HG02759 (cell line): ENCODE results near the gene GAS2L1.

Source experiments
- ATAC-seq: cut with Tn5 transposase; IDR thresholded peaks from one replicate; pipeline ENCODE4 v1.9.1; 2021; ENCODE audit warnings: mild to moderate bottlenecking, moderate library complexity; ENCODE audit not compliant: unreplicated experiment

The GAS2L1 gene

GRCh38 chr22:29325785-29326315, 19.4 kb downstream of the GAS2L1 start:
- no peak for ATAC-seq

GRCh38 chr22:29326481-29326880, 20.0 kb downstream of the GAS2L1 start:
- no peak for ATAC-seq

GRCh38 chr22:29327089-29327764, 20.8 kb downstream of the GAS2L1 start:
- no peak for ATAC-seq

GRCh38 chr22:29328055-29328454, 21.6 kb downstream of the GAS2L1 start:
- no peak for ATAC-seq

GRCh38 chr22:29328566-29329500, 22.4 kb downstream of the GAS2L1 start:
- ATAC-seq: no peak

GRCh38 chr22:29329581-29329980, 23.1 kb downstream of the GAS2L1 start:
- ATAC-seq: no peak

- no peak for ATAC-seq
These were observed 23.8 kb downstream of the GAS2L1 start for GRCh38 chr22:29330291-29330690.

- no peak for ATAC-seq
These were observed 24.3 kb downstream of the GAS2L1 start for GRCh38 chr22:29330753-29331152.

GRCh38 chr22:29331213-29331612, 24.8 kb downstream of the GAS2L1 start:
- no peak for ATAC-seq

GRCh38 chr22:29331658-29332300, 25.3 kb downstream of the GAS2L1 start:
- ATAC-seq: no peak

- ATAC-seq: no peak
These were observed 26.5 kb downstream of the GAS2L1 start for GRCh38 chr22:29332886-29333496.

- ATAC-seq: no peak
These were observed 27.7 kb downstream of the GAS2L1 start for GRCh38 chr22:29334148-29334547.

GRCh38 chr22:29334696-29335344, 28.4 kb downstream of the GAS2L1 start:
- no peak for ATAC-seq

GRCh38 chr22:29335656-29336055, 29.2 kb downstream of the GAS2L1 start:
- ATAC-seq: no peak

- no peak for ATAC-seq
These were observed 30.5 kb downstream of the GAS2L1 start for GRCh38 chr22:29336751-29337490.

GRCh38 chr22:29337631-29338284, 31.3 kb downstream of the GAS2L1 start:
- no peak for ATAC-seq

- no peak for ATAC-seq
These were observed 31.9 kb downstream of the GAS2L1 start for GRCh38 chr22:29338398-29338797.

GRCh38 chr22:29339381-29340235, 33.2 kb downstream of the GAS2L1 start:
- ATAC-seq: no peak
